NCI-H2196 treated with DMSO at 0.1 percent for 48 hours (cell line): ENCODE measurements around the gene VEGFC.

ENCODE experiments used
- DNase-seq: peaks from one replicate; lab custom pipeline; 2025; ENCODE audit not compliant: unreplicated experiment; lab: John Stamatoyannopoulos, UW

Gene VEGFC, protein sequence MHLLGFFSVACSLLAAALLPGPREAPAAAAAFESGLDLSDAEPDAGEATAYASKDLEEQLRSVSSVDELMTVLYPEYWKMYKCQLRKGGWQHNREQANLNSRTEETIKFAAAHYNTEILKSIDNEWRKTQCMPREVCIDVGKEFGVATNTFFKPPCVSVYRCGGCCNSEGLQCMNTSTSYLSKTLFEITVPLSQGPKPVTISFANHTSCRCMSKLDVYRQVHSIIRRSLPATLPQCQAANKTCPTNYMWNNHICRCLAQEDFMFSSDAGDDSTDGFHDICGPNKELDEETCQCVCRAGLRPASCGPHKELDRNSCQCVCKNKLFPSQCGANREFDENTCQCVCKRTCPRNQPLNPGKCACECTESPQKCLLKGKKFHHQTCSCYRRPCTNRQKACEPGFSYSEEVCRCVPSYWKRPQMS

GRCh38 chr4:176792326-176793059 is at the start of gene VEGFC:
VEGFC (minus strand) TSS chr4:176792922; CDS start chr4:176792311, 611 bp downstream.
- no peak for DNase-seq

DNA sequence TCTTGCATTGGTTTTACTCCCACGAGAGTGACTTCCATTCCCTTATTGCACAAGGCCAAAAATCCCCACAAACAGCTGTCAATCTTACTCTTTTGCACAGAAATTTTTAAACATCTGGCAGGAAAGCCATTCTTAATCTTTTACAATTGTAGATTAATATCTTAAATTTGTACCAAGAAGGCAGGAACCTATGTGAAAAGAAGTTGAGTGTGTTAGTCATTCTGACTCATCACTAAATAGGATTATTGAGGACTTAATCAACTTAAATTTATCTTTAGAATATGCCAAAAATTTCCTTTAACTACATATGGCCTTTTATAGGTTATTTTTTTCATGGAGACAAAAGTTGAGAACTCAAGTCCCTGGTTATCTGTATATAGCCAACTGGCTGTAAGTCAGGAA is 49.0 kb upstream of the VEGFC start:
- no peak for DNase-seq

- DNase-seq: no peak
Measured at GRCh38 chr4:176840166-176840565, 47.4 kb upstream of the VEGFC start.

GRCh38 chr4:176839656-176840055 is 46.9 kb upstream of the VEGFC start:
- no peak for DNase-seq

GRCh38 chr4:176838601-176839433 is 46.1 kb upstream of the VEGFC start:
- DNase-seq: no peak

- DNase-seq: no peak
Measured at GRCh38 chr4:176837169-176837895, 44.6 kb upstream of the VEGFC start.

DNA sequence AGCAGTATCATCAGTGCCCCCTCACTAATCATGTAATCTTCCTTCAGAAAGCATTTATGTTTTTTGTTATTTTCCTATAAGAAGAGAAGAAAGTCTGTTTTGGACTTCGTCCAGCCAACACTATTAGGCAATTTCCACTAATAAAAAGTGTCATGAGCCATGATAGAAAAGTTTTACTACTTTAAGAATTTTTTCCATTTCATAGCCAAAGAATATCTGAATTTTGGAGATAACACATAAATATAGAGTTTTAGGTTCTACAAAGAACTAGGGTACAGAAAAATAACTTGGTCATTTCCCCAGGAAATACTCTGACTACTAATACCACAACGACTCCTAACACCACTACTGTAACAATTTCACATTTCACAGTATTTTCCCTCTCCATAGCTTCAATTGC is 41.8 kb upstream of the VEGFC start:
- DNase-seq: no peak

GRCh38 chr4:176833400-176834175 is 40.9 kb upstream of the VEGFC start:
- DNase-seq: no peak

- DNase-seq: no peak
Measured at GRCh38 chr4:176830971-176831370, 38.2 kb upstream of the VEGFC start.

- no peak for DNase-seq
Measured at GRCh38 chr4:176825586-176825985, 32.9 kb upstream of the VEGFC start.

GRCh38 chr4:176824645-176825366 is 32.1 kb upstream of the VEGFC start:
- no peak for DNase-seq

DNA sequence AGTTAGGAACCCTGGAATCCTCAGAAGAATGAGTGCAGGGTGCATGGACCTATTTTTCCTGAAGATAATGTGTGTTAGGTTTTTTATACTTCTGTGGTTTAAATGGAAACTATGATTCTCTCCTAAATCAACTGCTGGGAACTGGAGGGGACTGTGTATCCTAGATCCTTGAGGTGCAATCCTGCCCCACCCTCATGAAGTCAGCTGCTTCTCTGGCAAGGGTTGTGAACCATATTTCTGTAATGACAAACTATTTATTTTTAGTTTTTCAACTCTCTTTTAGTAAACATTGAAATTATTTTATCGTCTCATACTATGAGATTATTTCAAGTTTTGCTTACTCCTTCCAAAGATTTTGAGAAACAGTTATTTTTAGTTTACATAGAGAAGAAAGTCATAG is 25.8 kb upstream of the VEGFC start:
- DNase-seq: no peak

GRCh38 chr4:176817204-176817603 is 24.5 kb upstream of the VEGFC start:
- no peak for DNase-seq

DNA sequence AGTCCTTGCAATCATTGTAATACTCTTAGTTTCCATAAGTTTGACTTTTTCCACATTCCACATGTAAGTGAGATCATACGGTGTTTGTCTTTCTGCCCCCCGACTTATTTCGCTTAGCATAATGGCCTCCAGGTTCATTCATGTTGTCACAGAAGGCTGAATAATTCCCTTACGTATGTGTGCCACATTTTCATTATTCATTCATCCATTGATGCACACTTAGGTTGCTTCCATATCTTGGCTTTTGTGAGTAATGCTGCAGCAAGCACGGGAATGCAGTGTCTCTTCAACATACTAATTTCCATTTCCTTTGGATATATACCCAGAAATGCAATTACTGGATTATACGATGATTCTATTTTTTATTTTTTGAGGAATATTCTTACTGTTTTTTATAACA is 22.0 kb upstream of the VEGFC start:
- DNase-seq: no peak

DNA sequence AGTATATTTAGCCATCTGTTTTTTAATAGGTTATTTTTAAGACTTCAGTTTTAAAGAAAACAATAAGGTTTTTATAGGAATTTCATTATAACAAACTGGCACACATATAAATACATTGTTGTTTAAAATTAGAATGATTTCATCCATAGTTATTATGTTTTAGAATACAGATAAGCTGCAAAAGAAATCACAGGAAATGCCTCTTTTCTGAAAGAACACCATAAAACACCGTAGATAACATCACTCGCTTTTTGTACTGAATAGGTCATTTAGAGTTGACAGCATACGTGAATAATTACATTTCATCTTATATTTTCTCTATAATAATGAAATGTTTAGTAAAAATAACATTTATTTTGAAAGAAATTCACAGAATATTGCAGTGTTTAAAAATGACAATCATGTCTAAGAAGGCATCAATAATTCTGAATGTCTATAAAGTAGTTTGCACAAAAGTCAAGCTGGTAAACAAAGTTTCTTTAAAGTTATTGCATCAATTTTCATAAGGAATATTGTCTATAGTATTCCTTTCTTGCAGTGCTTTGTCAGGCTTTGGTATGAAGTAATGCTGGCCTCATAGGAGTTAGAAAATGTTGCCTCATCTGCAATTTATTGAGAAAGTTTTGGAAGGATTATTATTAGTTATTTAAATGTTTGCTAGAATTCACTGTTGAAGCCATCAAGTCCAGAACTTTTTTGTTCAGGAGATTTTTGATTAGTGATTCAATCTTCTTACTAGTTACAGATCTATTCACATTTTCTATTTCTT is 17.9 kb upstream of the VEGFC start:
- no peak for DNase-seq

- no peak for DNase-seq
Measured at GRCh38 chr4:176806778-176807375, 14.2 kb upstream of the VEGFC start.

DNA sequence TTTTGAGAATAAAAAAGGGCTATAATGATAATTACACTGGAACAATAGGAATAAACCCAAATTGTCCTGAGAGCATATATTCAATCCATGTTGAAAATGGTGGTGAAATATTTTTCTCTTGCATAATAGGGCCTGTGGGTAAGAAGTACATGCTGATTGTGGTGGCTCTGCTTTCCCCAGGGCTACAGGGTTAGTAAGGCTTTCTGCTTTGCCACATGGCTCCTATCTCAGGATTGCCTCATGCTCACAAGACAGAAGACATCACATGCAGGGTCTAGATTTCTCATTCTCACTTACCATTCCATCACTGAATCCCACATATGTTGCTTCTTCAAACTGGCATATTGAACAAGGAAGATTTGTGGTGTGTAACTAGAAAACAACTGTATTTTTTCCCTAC is 12.4 kb upstream of the VEGFC start:
- no peak for DNase-seq

GRCh38 chr4:176800891-176801534 is 8.3 kb upstream of the VEGFC start:
- no peak for DNase-seq
